Prostate gland (tissue), 2 donors: Measurements from ENCODE around the gene CCDC175.

Source experiments
- CTCF ChIP-seq, 4 experiments: fragments of 200-600 bp in 2 of 4; fragments of 450-650 bp in 2 of 4; sonication (generic) in 2 of 4; IDR thresholded peaks; 1 replicate in 3 of 4; 2 replicates in 1 of 4; pipeline ENCODE4 v1.5.1; 2016 to 2019; ENCODE audit warnings: antibody characterized with exemption in 4 of 4, mild to moderate bottlenecking in 2 of 4, moderate library complexity in 2 of 4
- POLR2A ChIP-seq: fragments of 450-650 bp; IDR thresholded peaks from one replicate; pipeline ENCODE4 v1.6.1; 2016; ENCODE audit warnings: antibody characterized with exemption, mild to moderate bottlenecking

GRCh38 chr14:59570122-59570521 is 6.5 kb downstream of the CCDC175 start:
- no peak for TF ChIP-seq POLR2A
- no peak for TF ChIP-seq CTCF (IDR thresholded peaks at IDR 0.05)
